Heart right ventricle (tissue), 16 donors: ENCODE data around the gene DCAF7. TPM values are rescaled to one million over a fixed set of nuclear protein-coding genes. Genes with fewer than 3 reads are reported as not detected.
A peak's percentile ranks its signal among the peaks of the same experiment; 100 is the strongest.

ENCODE experiments used
- ATAC-seq, 8 donors: fragments of 200-7000 bp; cut with Tn5 transposase; one replicate each; pipeline ENCODE4 v1.9.1; 2020; ENCODE audit warnings: mild to moderate bottlenecking in 8 of 8, moderate library complexity in 8 of 8, moderate number of reproducible peaks in 1 of 8
- DNase-seq, 2 donors: peaks; one replicate each; pipeline ENCODE4 v3.0.0-alpha.2; 2020
- H3K27ac ChIP-seq, 10 donors: fragments of 200-600 bp; sonication (generic) in 2 of 10; one replicate each; pipeline versions ENCODE4 v1.5.0 to v1.8.0; 2020 to 2022; ENCODE audit warnings: mild to moderate bottlenecking in 3 of 10
- H3K27me3 ChIP-seq, 7 donors: fragments of 200-600 bp; one replicate each; pipeline ENCODE4 v1.8.0; 2021 to 2022; ENCODE audit warnings: mild to moderate bottlenecking in 2 of 7
- H3K36me3 ChIP-seq, 9 donors: fragments of 200-600 bp; sonication (generic) in 1 of 9; one replicate each; pipeline versions ENCODE4 v1.5.0 to v1.8.0; 2020 to 2022; ENCODE audit warnings: mild to moderate bottlenecking in 2 of 9
- H3K4me1 ChIP-seq, 9 donors: fragments of 200-600 bp; sonication (generic) in 1 of 9; one replicate each; pipeline versions ENCODE4 v1.5.0 to v1.8.0; 2020 to 2022; ENCODE audit warnings: mild to moderate bottlenecking in 4 of 9
- H3K4me3 ChIP-seq, 10 donors: fragments of 200-600 bp; sonication (generic) in 2 of 10; one replicate each; pipeline versions ENCODE4 v1.5.0 to v1.8.0; 2020 to 2022; ENCODE audit warnings: mild to moderate bottlenecking in 7 of 10, moderate library complexity in 2 of 10
- H3K9me3 ChIP-seq, 11 donors: fragments of 200-600 bp in 10 of 11; sonication (generic) in 2 of 11; one replicate each; pipeline versions ENCODE4 v1.5.0 to v1.8.0; 2013 to 2022; ENCODE audit warnings: mild to moderate bottlenecking in 2 of 11, control low read depth in 1 of 11, moderate library complexity in 1 of 11
- WGBS, 2 donors: extraction: QIAGEN DNeasy Blood & Tissue Kit; methylation state at CpG; one replicate each; pipeline ENCODE4 v1.1.7; 2013; ENCODE audit warnings: inconsistent platforms in 1 of 2; 5-methylcytosine and 5-hydroxymethylcytosine counted together
- intact Hi-C, 10 donors: fragments of 100-400 bp; cut with DNase I; formaldehyde crosslinking; loops; one replicate each; pipeline versions ENCODE4 v1.11.1 to v1.14.2; 2022
- polyA plus RNA-seq, 2 donors: library from polyadenylated mRNA; stranded (reverse); fragments of 200-250 nt; gene quantifications; one replicate each; pipeline ENCODE4 v1.2.3, GENCODE V29; 2013
- total RNA-seq, 10 donors: library from RNA; stranded (reverse); fragmentation: NEBNext Ultra II Directional in 3 of 10; extraction: Animal tissue kit (Norgen Biotek cat#: 25700) in 3 of 10; gene quantifications; one replicate each; pipeline versions ENCODE4 v1.2.1 to v1.2.4, GENCODE V29; 2021 to 2023
- TF ChIP-seq, protein P1 (sequence below), 9 donors: fragments of 200-600 bp; sonication (generic) in 2 of 9; IDR thresholded peaks; one replicate each; pipeline versions ENCODE4 v1.5.0 to v1.8.0; 2021 to 2022; ENCODE audit warnings: antibody characterized with exemption in 9 of 9, mild to moderate bottlenecking in 5 of 9, moderate library complexity in 1 of 9
- donor health status: Arrhythmogenic right ventricular cardiomyopathy.
- donor health status: ischemic (EF 13 %, LVEDD 7.1; RV severe dilation, severe dysfunction).
- donor health status: healthy with polysubstance abuse.
- donor health status: DM: no; HTN: yes; CAD: no.
- donor health status: DM: no; HTN: no; CAD: no.
- donor health status: ischemic (EF 25% LVEDD 6.9; RV normal size, moderate dysfunction).
- donor health status: ischemic (EF 25% LVEDD 5.7; RV mildly dilated, moderate dysfunction).
- donor health status: healthy.
- donor health status: DM: yes; HTN: yes; CAD: no.
- donor health status: Ischemic cardiomyopathy.
- donor health status: ischemic (EF 35%, LVEDD 5.7; RV mildly dilated, moderate dysfunction).
- donor health status: nonischemic (EF 11% LVEDD 7.7; RV severe dilation, severe dysfunction).
- donor health status: DM: yes; HTN: yes; CAD: no.
- donor health status: PGD.
- donor health status: ischemic (EF 29% LVEDD 5.4; RV normal size, mild dysfunction).
- donor health status: nonischemic (EF 23%, LVEDD 6.1; RV moderate dilation, normal function).

DCAF7 gene
- total and polyA plus RNA-seq, 12 donors: 10.2 to 60.7 (median 41.7) TPM

DNA sequence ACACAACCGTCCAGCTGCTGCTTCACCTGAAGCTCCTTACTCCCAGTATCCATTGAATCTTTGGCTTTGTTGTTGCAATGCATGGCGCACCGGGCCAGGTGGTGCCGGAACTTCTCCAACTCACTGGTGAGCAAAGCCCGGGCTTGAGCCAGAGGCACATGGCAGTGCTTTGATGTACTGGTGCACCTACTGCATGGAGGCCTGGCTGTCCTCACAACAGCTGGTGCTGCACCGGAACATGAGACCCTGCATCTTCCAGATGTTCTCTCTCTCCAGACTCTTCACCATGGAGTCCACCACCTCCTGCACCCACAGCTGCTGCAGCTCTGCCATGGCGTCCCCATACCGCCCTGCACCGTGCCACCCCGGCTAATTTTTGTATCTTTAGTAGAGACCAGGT lies 60.6 kb downstream of the DCAF7 start:
- H3K36me3 ChIP-seq: peaks cover 0 to 56% (median 32%) of the 10 kb centered on the region in 9 donors
- TF ChIP-seq, protein P1, sequence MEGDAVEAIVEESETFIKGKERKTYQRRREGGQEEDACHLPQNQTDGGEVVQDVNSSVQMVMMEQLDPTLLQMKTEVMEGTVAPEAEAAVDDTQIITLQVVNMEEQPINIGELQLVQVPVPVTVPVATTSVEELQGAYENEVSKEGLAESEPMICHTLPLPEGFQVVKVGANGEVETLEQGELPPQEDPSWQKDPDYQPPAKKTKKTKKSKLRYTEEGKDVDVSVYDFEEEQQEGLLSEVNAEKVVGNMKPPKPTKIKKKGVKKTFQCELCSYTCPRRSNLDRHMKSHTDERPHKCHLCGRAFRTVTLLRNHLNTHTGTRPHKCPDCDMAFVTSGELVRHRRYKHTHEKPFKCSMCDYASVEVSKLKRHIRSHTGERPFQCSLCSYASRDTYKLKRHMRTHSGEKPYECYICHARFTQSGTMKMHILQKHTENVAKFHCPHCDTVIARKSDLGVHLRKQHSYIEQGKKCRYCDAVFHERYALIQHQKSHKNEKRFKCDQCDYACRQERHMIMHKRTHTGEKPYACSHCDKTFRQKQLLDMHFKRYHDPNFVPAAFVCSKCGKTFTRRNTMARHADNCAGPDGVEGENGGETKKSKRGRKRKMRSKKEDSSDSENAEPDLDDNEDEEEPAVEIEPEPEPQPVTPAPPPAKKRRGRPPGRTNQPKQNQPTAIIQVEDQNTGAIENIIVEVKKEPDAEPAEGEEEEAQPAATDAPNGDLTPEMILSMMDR (IDR thresholded peaks at IDR 0.05): no peak
- H3K27ac ChIP-seq: peak overlapping the region in 1 of 10 donors; percentile 62
- H3K9me3 ChIP-seq: no peaks in the 10 kb centered on the region
- intact Hi-C loops: loop anchor here in 3 of 10 donors (2.0 to 10.0 kb wide), 3 partner anchors 56 to 189 kb away; partner anchors contain the start of gene DCAF7 (in 1 of the 3)
- no peaks in the 10 kb centered on the region for H3K27me3 ChIP-seq
- H3K4me3 ChIP-seq: no peak overlapping the region
- ATAC-seq (no peak), DNase-seq (no peak)
- H3K4me1 ChIP-seq: no peaks in the 10 kb centered on the region
- 95 to 96% methylated on average over 10 of the region's 10 CpGs for WGBS, 2 donors

- Histone ChIP-seq H3K4me1 (no peaks in the 10 kb centered on the region), H3K27ac (peak overlapping the region in 1 of 10 donors; percentile 62), H3K4me3 (no peak overlapping the region), H3K27me3 (no peaks in the 10 kb centered on the region), H3K9me3 (no peaks in the 10 kb centered on the region), H3K36me3 (peaks cover 0 to 51% (median 27%) of the 10 kb centered on the region in 9 donors)
- TF ChIP-seq, protein P1 (IDR thresholded peaks at IDR 0.05): no peak
- WGBS, 2 donors: 89 to 91% methylated on average over 3 of the region's 3 CpGs
- intact Hi-C loops: loop anchor here in 3 of 10 donors (2.0 to 10.0 kb wide), 3 partner anchors 57 to 189 kb away; partner anchors contain the start of gene DCAF7 (in 1 of the 3)
- DNase-seq: no peak
- no peak for ATAC-seq
Observed at GRCh38 chr17:63611354-63611753, 61.1 kb downstream of the DCAF7 start.

DNA sequence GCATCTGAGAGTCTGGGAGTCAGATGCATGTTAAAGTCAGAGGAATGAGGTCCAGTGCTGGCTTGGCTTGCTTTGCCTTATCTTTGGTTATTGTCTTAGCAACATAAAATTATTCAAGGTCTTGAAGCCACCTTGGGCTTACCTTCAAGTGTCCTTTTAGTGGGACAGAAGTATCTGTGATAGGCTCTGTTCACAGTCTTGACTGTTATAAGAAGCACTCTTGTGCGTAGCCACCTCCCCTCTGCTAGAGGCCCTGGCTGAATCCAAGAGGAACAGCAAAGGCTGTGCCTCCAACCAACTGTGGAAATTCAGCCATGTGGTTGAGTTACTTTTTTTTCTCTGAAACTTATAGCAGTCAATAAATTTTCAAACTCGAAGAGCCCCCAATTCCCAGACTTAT lies 63.4 kb downstream of the DCAF7 start:
- Histone ChIP-seq H3K9me3 (no peaks in the 10 kb centered on the region), H3K4me3 (no peak overlapping the region), H3K27me3 (no peaks in the 10 kb centered on the region), H3K27ac (no peak overlapping the region), H3K36me3 (peaks cover 0 to 28% (median 10%) of the 10 kb centered on the region in 9 donors), H3K4me1 (no peaks in the 10 kb centered on the region)
- DNase-seq: no peak
- ATAC-seq: no peak
- TF ChIP-seq, protein P1 (IDR thresholded peaks at IDR 0.05): no peak
- intact Hi-C loops: loop anchor here in 5 of 10 donors (2.0 to 10.0 kb wide), 4 partner anchors 59 to 191 kb away; partner anchors contain the start of gene DCAF7 (in 1 of the 5)
- 93 to 98% methylated on average over 2 of the region's 2 CpGs for WGBS, 2 donors

- ATAC-seq: no peak
- intact Hi-C loops: loop anchor here in 4 of 10 donors (5.0 to 10.0 kb wide), 4 partner anchors 54 to 124 kb away; partner anchors contain the start of gene STRADA (in 1 of the 4)
- DNase-seq: no peak
- Histone ChIP-seq H3K4me1 (peaks cover 0 to 39% (median 34%) of the 10 kb centered on the region in 9 donors), H3K27me3 (no peaks in the 10 kb centered on the region), H3K36me3 (no peaks in the 10 kb centered on the region), H3K4me3 (peak overlapping the region; percentile 26 to 90 (median 77)), H3K27ac (peak overlapping the region in 9 of 10 donors; percentile 75 to 95 (median 89)), H3K9me3 (no peaks in the 10 kb centered on the region)
- WGBS, 2 donors: 10 to 15% methylated on average over 10 of the region's 10 CpGs
- TF ChIP-seq, protein P1 (IDR thresholded peaks at IDR 0.05): no peak
Observed at GRCh38 chr17:63621229-63621683, 71.0 kb downstream of the DCAF7 start.
